Upper lobe of right lung (tissue), 1 donor: ENCODE measurements around the gene CEMIP2. TPM values are rescaled to one million over a fixed set of nuclear protein-coding genes. Genes with fewer than 3 reads are reported as not detected.

ENCODE experiments used
- ATAC-seq: fragments of 200-7000 bp; cut with Tn5 transposase; one replicate; pipeline ENCODE4 v1.9.1; 2020; ENCODE audit warnings: mild to moderate bottlenecking, moderate library complexity
- DNase-seq: peaks from one replicate; pipeline ENCODE4 v3.0.0-alpha.2; 2020
- H3K27ac ChIP-seq: fragments of 200-600 bp; one replicate; pipeline ENCODE4 v1.8.0; 2022
- H3K27me3 ChIP-seq: fragments of 200-600 bp; one replicate; pipeline ENCODE4 v1.8.0; 2022; ENCODE audit warnings: mild to moderate bottlenecking
- H3K36me3 ChIP-seq: fragments of 200-600 bp; one replicate; pipeline ENCODE4 v1.8.0; 2022
- H3K4me1 ChIP-seq: fragments of 200-600 bp; one replicate; pipeline ENCODE4 v1.8.0; 2022
- H3K4me3 ChIP-seq: fragments of 200-600 bp; one replicate; pipeline ENCODE4 v1.8.0; 2022; ENCODE audit warnings: mild to moderate bottlenecking
- H3K9me3 ChIP-seq: fragments of 200-600 bp; one replicate; pipeline ENCODE4 v1.8.0; 2022
- intact Hi-C: fragments of 100-400 bp; cut with DNase I; formaldehyde crosslinking; loops from one replicate; pipeline ENCODE4 v1.11.0; 2022
- total RNA-seq: library from RNA; stranded (reverse); fragmentation: NEBNext Ultra II Directional; extraction: Animal tissue kit (Norgen Biotek cat#: 25700); gene quantifications from one replicate; pipeline ENCODE4 v1.2.1, GENCODE V29; 2021
- TF ChIP-seq, protein P1 (sequence below): fragments of 200-600 bp; IDR thresholded peaks from one replicate; pipeline ENCODE4 v1.8.0; 2022; ENCODE audit warnings: antibody characterized with exemption
- donor health status: DM: no; HTN: yes; CAD: no; lungs with severe emphysema.

CEMIP2 gene
- total RNA-seq, 1 donor from 2014 or later, result 219 TPM

GRCh38 chr9:71741926-71742648, 26.2 kb downstream of the CEMIP2 start:
- DNase-seq, result no peak
- TF ChIP-seq, protein P1, sequence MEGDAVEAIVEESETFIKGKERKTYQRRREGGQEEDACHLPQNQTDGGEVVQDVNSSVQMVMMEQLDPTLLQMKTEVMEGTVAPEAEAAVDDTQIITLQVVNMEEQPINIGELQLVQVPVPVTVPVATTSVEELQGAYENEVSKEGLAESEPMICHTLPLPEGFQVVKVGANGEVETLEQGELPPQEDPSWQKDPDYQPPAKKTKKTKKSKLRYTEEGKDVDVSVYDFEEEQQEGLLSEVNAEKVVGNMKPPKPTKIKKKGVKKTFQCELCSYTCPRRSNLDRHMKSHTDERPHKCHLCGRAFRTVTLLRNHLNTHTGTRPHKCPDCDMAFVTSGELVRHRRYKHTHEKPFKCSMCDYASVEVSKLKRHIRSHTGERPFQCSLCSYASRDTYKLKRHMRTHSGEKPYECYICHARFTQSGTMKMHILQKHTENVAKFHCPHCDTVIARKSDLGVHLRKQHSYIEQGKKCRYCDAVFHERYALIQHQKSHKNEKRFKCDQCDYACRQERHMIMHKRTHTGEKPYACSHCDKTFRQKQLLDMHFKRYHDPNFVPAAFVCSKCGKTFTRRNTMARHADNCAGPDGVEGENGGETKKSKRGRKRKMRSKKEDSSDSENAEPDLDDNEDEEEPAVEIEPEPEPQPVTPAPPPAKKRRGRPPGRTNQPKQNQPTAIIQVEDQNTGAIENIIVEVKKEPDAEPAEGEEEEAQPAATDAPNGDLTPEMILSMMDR, result no peak
- Histone ChIP-seq H3K27me3 (no peaks in the 10 kb centered on the region), H3K27ac (peak overlapping the region; percentile 64), H3K9me3 (no peaks in the 10 kb centered on the region), H3K4me1 (peaks cover 20% of the 10 kb centered on the region), H3K36me3 (peaks cover 47% of the 10 kb centered on the region), H3K4me3 (no peak overlapping the region)
- intact Hi-C loops, result no loop called here
- ATAC-seq, result peak; percentile 55

DNA sequence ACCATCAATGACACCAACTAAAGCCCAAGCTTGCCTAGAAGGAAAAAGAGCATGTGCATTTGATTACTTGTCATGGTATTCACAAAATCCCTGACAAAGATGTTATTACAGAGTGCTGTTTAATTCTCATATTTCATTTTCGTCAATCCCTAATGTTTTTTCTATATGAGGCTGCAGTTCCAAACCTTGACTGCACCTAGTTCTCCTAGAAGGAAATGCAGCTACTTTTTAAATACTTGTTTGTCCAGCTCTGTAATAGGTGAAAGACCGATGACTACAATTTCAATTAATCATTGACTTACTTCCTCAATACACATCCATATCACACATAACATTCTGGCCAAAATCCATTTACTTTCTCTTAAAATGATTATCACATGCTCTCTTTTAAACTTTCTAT, 28.1 kb downstream of the CEMIP2 start:
- DNase-seq (no peak), ATAC-seq (peak; percentile 58)
- intact Hi-C loops, result no loop called here
- Histone ChIP-seq H3K36me3 (peaks cover 50% of the 10 kb centered on the region), H3K9me3 (no peaks in the 10 kb centered on the region), H3K4me1 (peaks cover 19% of the 10 kb centered on the region), H3K27ac (no peak overlapping the region), H3K4me3 (no peak overlapping the region), H3K27me3 (no peaks in the 10 kb centered on the region)
- TF ChIP-seq, protein P1, result no peak

GRCh38 chr9:71737455-71737854, 30.9 kb downstream of the CEMIP2 start:
- H3K36me3 ChIP-seq, result peaks cover 63% of the 10 kb centered on the region
- TF ChIP-seq, protein P1, result no peak
- ATAC-seq, result peak; percentile 49

DNA sequence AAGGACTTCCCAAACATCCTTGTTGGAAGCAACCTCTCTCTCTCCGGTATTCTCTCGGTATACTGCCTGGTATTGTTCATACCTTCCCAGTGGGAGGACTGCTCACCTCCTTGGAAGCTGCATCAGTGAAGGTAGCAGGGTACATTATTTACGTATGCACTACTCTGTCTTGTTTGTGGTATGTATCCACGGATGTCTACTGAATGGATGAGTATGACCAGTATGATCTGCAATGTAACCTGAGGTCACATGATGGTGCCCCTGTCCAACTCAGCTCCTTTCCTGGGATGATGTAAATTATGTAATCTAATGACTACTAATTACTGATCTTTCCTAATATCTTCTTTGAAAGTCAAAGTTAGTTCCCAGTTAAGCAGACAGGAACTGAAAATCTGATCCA, 32.1 kb downstream of the CEMIP2 start:
- Histone ChIP-seq H3K9me3 (no peaks in the 10 kb centered on the region), H3K27me3 (no peaks in the 10 kb centered on the region), H3K4me3 (no peak overlapping the region), H3K4me1 (no peaks in the 10 kb centered on the region), H3K27ac (no peak overlapping the region), H3K36me3 (peaks cover 75% of the 10 kb centered on the region)
- TF ChIP-seq, protein P1, result no peak
- intact Hi-C loops, result no loop called here
- DNase-seq, result no peak
- ATAC-seq, result no peak

More at GRCh38 chr9:71737455-71737854, 30.9 kb downstream of the CEMIP2 start:
- no peak overlapping the region for H3K4me3 ChIP-seq
- H3K27ac ChIP-seq, result no peak overlapping the region
- no peaks in the 10 kb centered on the region for H3K9me3 ChIP-seq
- peaks cover 4% of the 10 kb centered on the region for H3K4me1 ChIP-seq
- intact Hi-C loops, result no loop called here
- H3K27me3 ChIP-seq, result no peaks in the 10 kb centered on the region
- DNase-seq, result no peak

DNA sequence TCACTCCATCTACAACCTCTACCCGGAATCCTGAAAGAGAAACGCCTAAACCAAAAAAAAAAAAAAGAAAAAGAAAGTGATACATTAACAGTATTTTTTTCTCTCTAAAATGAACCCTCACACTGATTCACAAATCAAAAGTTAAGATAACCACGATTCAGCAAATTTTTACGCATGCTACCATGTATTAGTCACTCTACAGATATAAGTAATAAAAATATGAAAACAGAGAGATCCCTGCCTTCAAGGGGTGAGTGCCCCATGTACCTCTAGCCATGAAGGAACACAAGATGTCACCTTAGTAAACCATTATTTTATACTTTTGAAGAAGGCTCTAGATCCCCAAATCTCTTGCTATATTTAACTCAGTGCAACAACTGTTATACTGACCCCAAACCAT, 33.4 kb downstream of the CEMIP2 start:
- TF ChIP-seq, protein P1, result no peak
- Histone ChIP-seq H3K27ac (no peak overlapping the region), H3K4me3 (no peak overlapping the region), H3K9me3 (no peaks in the 10 kb centered on the region), H3K4me1 (no peaks in the 10 kb centered on the region), H3K36me3 (peaks cover 79% of the 10 kb centered on the region), H3K27me3 (no peaks in the 10 kb centered on the region)
- no peak for DNase-seq
- no peak for ATAC-seq
- intact Hi-C loops, result no loop called here
